HepG2 (cell line): Measurements from ENCODE around the gene SPG7.

ENCODE experiments used
- ADNP ChIP-seq: sonication (generic); formaldehyde crosslinking; IDR thresholded peaks from 2 replicates; pipeline ENCODE4 v1.4.0; 2020; ENCODE audit warnings: missing genetic modification reagents
- CTCF ChIP-seq: sonication (generic); formaldehyde crosslinking; IDR thresholded peaks from 2 replicates; pipeline ENCODE4 v1.5.0; 2020; ENCODE audit warnings: mild to moderate bottlenecking, missing genetic modification reagents, moderate library complexity
- E2F1 ChIP-seq: sonication (generic); formaldehyde crosslinking; IDR thresholded peaks from 2 replicates; pipeline ENCODE4 v1.5.0; 2020; ENCODE audit warnings: missing genetic modification reagents
- EEA1 ChIP-seq: sonication (generic); formaldehyde crosslinking; IDR thresholded peaks from 2 replicates; pipeline ENCODE4 v1.5.1; 2020; ENCODE audit warnings: mild to moderate bottlenecking, missing genetic modification reagents, borderline replicate concordance
- JUN ChIP-seq: sonication (generic); formaldehyde crosslinking; IDR thresholded peaks from 2 replicates; pipeline ENCODE4 v1.4.0; 2020; ENCODE audit warnings: mild to moderate bottlenecking, missing genetic modification reagents
- POLR2AphosphoS5 ChIP-seq: IDR thresholded peaks from 2 replicates; pipeline ENCODE4 v1.6.1; 2012; ENCODE audit warnings: low read depth, low read length
- SMAD1 ChIP-seq: sonication (generic); formaldehyde crosslinking; IDR thresholded peaks from 2 replicates; pipeline ENCODE4 v1.4.0; 2020; ENCODE audit warnings: missing genetic modification reagents, low read depth, mild to moderate bottlenecking, borderline replicate concordance
- YY1 ChIP-seq: IDR thresholded peaks from 2 replicates; pipeline ENCODE4 v1.6.1; 2011; ENCODE audit warnings: low read length, low read depth, moderate library complexity, mild to moderate bottlenecking; ENCODE audit not compliant: insufficient read depth, insufficient replicate concordance
- ZNF343 ChIP-seq: sonication (generic); formaldehyde crosslinking; IDR thresholded peaks from 2 replicates; pipeline ENCODE4 v1.4.0; 2020; ENCODE audit warnings: mild to moderate bottlenecking, missing genetic modification reagents

GRCh38 chr16:89531821-89532526 is 23.8 kb downstream of the SPG7 start:
- no peak for TF ChIP-seq CTCF (CRISPR knock-in tag)
- TF ChIP-seq E2F1 (CRISPR knock-in tag) = no peak
- TF ChIP-seq EEA1 (CRISPR knock-in tag) = no peak
- no peak for TF ChIP-seq POLR2AphosphoS5
- TF ChIP-seq JUN (CRISPR knock-in tag) = no peak
- no peak for TF ChIP-seq ADNP
- TF ChIP-seq YY1 = no peak
- TF ChIP-seq SMAD1 (CRISPR knock-in tag) = no peak
- TF ChIP-seq ZNF343 (CRISPR knock-in tag) = no peak
